Mesodermal cell (in vitro differentiated cells): ENCODE data around the gene MRPS18A.
A peak's percentile ranks its signal among the peaks of the same experiment; 100 is the strongest.

Experiments
- H3K27ac ChIP-seq: 2 replicates; pipeline ENCODE4 v1.7.0; 2013; ENCODE audit warnings: mild to moderate bottlenecking, low read depth, low read length, moderate library complexity; ENCODE audit not compliant: severe bottlenecking
- H3K36me3 ChIP-seq: 2 replicates; pipeline ENCODE4 v1.7.1; 2013; ENCODE audit warnings: mild to moderate bottlenecking, low read length, moderate library complexity; ENCODE audit not compliant: control insufficient read depth, insufficient read depth
- H3K4me1 ChIP-seq: one replicate; pipeline ENCODE4 v1.7.1; 2013; ENCODE audit warnings: mild to moderate bottlenecking, low read length; ENCODE audit not compliant: insufficient read depth, control insufficient read depth, poor library complexity, severe bottlenecking
- H3K4me3 ChIP-seq: 2 replicates; pipeline ENCODE4 v1.7.0; 2013; ENCODE audit warnings: low read length, control low read depth, mild to moderate bottlenecking; ENCODE audit not compliant: insufficient read depth, poor library complexity, severe bottlenecking; ENCODE audit errors: extremely low read depth
- H3K9me3 ChIP-seq: 2 replicates; pipeline ENCODE4 v1.7.1; 2013; ENCODE audit warnings: mild to moderate bottlenecking, low read length, moderate library complexity; ENCODE audit not compliant: control insufficient read depth
- WGBS, 2 experiments: methylation state at CpG; one replicate each; pipeline ENCODE4 v1.1.5; 2013; ENCODE audit warnings: missing lambda C conversion rate in 2 of 2; ENCODE audit not compliant: insufficient coverage in 2 of 2; 5-methylcytosine and 5-hydroxymethylcytosine counted together

The MRPS18A gene

DNA sequence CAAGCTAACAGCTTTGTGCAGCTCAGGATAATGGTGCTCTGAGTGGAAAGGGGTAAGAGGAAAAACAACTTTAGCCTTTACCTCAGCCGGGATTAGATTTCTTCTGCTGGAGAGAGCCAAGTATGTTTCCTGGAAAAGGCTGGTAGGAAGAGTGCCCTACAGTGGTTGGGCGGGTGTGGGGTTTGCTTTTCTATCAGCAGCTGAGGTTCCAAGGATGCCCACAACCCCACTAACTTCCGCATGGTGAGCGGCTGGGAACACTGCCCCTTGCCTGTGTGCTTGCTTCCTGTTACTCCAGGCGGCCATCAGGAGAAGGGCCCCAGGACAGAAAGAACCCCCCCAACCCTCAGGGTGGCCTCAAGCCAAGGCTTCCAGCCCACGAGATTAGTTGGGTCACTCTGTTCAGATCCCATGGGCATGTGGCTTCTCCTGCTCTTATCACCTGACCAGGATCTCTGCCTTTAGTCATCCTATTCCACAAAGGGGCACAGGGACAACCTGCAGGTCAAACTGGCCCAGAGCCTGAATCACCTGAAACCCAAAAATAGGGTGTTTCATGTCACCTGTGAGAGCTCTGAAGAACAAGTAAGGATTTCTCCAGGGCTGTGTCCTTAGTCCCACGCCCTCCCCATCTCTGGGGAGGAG, 10.5 kb downstream of the MRPS18A start:
- Histone ChIP-seq H3K9me3 (no peaks in the 10 kb centered on the region), H3K4me3 (no peak overlapping the region), H3K4me1 (no peaks in the 10 kb centered on the region), H3K27ac (no peak overlapping the region), H3K36me3 (peaks cover 97% of the 10 kb centered on the region)
- WGBS, 2 experiments, result 73 to 98% methylated on average over 2 to 5 of the region's 7 CpGs

DNA sequence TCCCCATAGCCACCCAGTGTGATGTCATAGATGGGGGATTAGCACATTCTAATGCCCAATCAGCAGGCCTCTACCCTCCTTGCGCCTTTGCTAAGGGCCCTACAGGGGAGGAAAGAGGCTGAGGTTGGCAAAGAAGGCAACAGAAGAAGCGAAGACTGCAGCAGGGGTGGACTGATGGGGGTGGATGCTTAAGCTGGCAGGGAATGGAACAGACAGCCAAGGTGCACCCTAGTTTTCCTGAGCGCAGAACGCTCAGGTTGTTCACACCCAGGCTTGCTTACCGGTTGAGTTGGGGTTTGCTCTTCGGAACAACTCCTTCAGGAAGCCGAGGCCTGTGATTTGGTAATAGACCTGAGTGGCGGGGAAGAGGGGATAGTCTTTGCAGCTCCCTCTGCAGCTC, 12.7 kb downstream of the MRPS18A start:
- Histone ChIP-seq H3K27ac (no peak overlapping the region), H3K9me3 (no peaks in the 10 kb centered on the region), H3K4me1 (no peaks in the 10 kb centered on the region), H3K36me3 (peaks cover 97% of the 10 kb centered on the region), H3K4me3 (no peak overlapping the region)
- 96 to 97% methylated on average over 6 to 7 of the region's 8 CpGs for WGBS, 2 experiments

DNA sequence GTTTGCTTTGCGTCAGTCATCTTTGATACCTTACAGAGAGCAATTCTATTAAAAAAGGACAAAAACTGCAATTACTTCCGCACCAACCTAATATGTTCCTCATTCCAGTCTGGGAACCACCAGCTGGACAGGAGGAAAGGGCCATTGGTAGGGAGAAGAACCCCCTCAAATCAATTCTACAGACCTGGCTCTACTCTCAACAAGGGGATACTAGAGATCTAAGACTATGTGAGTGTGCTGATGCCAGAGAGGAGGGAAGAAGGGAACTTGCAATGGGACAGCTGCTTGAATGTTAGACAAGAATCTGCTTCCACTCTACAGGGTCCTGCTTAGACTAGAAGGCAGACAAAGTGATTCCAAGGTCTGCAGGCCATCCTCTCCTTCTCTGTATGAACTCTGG, 13.3 kb downstream of the MRPS18A start:
- Histone ChIP-seq H3K27ac (no peak overlapping the region), H3K9me3 (no peaks in the 10 kb centered on the region), H3K36me3 (peaks cover 90% of the 10 kb centered on the region), H3K4me3 (no peak overlapping the region), H3K4me1 (no peaks in the 10 kb centered on the region)
- WGBS, 2 experiments, result 100% methylated on average over 1 of the region's 2 CpGs; no CpG with 5 or more reads in 1 of the 2 experiments

DNA sequence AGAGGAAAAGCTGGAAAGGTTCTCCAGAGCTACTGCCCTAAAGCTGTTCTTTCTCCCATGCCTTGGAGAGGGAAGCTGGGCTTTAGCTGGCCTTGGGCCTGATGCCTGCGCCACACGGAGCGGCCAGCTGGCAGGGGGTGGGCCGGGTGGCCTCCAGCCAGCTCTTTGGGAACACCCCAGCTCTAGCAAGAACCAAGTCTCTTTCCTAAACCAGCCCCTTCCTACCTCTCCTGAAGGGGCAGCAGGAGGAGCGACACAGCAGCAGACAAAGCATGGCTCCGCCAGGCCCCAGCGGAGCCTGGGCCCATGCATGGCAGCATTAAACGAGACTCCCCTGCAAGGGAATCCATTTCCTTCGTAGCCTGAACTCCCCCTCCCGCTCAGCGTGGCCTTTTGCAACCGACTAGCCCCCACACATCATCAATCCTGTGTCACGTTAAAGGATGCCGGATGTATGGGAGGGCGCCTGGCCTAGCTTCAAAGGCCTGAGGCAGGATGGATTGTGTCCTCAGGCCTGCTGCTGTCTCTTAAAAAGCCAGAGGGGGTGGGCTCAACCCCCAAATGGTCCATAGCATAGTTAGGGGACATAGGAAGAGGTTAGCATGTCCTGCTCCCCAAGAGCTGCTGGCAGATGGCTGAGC, 14.0 kb downstream of the MRPS18A start:
- H3K4me1 ChIP-seq, result peaks cover 2% of the 10 kb centered on the region
- WGBS, 2 experiments, result 95 to 100% methylated on average over 11 to 12 of the region's 15 CpGs
- H3K4me3 ChIP-seq, result no peak overlapping the region
- no peaks in the 10 kb centered on the region for H3K9me3 ChIP-seq
- H3K36me3 ChIP-seq, result peaks cover 83% of the 10 kb centered on the region
- H3K27ac ChIP-seq, result no peak overlapping the region

DNA sequence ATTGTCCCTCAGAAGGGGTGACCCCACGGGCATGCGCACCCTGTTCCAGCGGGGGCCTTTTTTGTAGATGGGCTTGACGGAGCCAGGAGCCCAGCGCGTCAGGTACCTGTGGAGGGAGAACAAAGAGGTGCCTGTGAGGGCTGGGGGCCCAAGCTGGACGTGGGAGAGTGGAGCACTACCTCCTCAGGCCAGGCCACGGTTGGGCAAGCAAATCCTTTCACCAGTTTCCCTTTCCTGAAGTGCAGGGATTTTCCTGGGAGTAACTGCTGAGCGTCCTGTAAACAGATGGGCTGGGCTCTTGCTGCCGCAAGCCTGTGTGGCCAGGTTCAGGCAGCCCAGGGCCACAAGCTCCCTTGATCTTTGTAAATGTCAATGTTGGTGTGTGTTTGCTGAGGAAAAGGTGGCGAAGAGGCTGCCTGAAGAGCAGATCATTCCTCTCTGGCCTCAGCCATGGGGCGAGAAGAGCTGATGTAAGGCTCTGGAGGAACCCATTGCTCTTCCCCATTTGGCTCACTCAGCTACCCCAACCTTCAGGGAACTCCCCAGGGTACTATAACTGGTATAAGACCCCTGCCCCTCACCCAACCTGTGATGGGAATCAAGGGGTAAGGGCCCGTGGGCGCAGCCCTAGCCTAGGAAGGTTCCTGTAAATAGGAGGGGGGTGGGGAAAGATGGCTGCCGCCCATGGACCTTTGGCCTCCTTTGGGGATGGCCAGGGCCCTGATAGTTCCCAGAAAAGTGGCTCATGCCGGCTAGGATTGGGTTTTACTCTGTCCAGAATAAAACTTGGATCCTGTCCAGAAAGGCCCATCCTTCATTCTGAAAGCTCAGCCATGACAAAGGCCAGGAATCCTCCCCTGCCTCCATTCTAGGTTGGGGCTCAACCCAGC, 15.5 kb downstream of the MRPS18A start:
- peaks cover 14% of the 10 kb centered on the region for H3K4me1 ChIP-seq
- no peak overlapping the region for H3K4me3 ChIP-seq
- H3K27ac ChIP-seq, result no peak overlapping the region
- peaks cover 68% of the 10 kb centered on the region for H3K36me3 ChIP-seq
- WGBS, 2 experiments, result 90 to 98% methylated on average over 10 to 11 of the region's 16 CpGs
- H3K9me3 ChIP-seq, result no peaks in the 10 kb centered on the region

DNA sequence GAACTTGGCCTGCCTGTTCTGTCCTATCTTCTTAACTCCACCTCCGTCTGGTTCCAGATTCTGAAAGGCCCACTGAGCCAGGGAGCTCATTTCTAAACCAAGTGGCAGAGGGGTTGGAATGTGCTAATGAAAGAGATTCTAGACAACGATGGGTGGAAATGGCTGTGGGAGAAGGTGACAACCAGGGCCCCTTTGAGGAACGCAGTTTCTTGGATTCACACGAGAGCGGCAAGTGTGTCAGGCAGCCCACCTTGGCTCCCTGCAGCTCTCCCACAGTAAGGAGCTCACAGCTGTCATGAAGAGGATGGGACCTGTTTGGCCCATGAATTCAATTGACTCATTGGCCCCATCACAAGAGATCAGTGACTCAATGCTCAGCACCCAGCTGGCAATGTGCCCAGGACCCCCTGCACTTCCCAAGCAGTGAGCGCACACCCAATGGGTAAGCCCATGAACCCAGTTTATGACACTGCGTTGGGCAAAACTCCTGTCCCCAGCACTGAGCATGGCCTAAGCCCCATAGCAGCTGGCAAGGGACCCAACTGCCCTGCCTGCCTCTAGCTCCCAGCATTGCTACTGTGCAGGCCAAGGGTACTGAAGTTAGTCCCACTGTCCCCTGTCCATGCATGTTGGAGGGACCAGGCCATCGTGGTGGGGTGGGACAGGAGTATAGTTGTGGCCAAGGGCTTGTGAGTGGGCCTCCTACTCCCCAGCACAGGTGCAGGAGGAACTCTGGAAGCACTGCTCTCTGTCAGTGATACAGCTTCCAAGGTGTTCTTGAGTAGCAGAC, 16.4 kb downstream of the MRPS18A start:
- H3K36me3 ChIP-seq, result peaks cover 60% of the 10 kb centered on the region
- H3K27ac ChIP-seq, result no peak overlapping the region
- H3K9me3 ChIP-seq, result no peaks in the 10 kb centered on the region
- no peak overlapping the region for H3K4me3 ChIP-seq
- H3K4me1 ChIP-seq, result peaks cover 14% of the 10 kb centered on the region
- 88 to 96% methylated on average over 7 of the region's 8 CpGs for WGBS, 2 experiments

DNA sequence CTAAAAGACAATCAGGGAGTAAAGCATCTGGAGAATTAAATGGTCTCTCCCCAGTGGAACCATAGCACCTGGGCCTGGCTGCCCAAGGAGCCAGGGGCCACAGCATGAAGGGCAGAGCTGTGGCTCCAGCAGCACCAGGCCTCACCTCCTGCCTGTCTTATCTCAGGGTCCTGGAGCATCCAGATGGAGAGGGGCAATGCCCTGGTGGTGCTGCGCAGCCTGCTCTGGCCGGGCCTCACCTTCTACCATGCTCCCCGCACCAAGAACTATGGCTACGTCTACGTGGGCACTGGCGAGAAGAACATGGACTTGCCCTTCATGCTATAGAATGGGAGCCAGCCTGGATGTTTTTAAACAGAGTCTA, 17.0 kb downstream of the MRPS18A start:
- Histone ChIP-seq H3K4me3 (no peak overlapping the region), H3K9me3 (no peaks in the 10 kb centered on the region), H3K27ac (no peak overlapping the region), H3K4me1 (peaks cover 14% of the 10 kb centered on the region), H3K36me3 (peaks cover 54% of the 10 kb centered on the region)
- WGBS, 2 experiments, result 97 to 98% methylated on average over 6 of the region's 6 CpGs

DNA sequence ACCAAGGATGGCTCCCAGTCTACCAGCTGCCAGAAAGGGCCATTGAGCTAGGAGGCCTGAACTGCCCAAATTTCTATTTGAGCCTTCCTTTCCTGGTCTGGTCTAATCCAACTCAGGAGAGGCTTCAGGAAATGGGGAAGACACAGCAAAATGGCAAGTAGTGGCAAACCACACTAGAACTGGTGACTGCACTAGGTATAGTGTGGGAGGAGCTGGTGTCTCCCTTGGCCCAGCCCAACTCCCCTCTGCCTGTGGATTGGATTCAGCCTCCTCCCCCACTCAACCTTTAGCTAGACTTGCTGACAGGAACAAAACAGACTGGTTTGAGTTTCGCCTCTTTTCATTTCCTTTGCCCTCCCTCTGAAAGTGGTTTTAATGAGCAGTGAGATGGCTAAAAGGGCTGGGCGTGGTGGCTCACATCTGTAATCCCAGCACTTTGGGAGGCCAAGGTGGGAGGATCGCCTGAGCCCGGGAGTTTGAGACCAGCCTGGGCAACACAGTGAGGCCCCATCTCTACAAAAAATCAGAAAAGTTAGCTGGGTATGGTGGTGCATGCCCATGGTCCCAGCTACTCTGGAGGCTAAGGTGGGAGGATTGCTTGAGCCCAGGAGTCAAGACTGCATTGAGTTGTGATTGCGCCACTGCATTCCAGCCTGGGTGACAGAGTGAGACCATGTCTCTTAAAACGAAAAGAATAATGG, 17.5 kb downstream of the MRPS18A start:
- H3K4me1 ChIP-seq, result peaks cover 14% of the 10 kb centered on the region
- H3K9me3 ChIP-seq, result no peaks in the 10 kb centered on the region
- peak overlapping the region; percentile 2 for H3K27ac ChIP-seq
- WGBS, 2 experiments, result 95 to 97% methylated on average over 5 to 6 of the region's 6 CpGs
- H3K36me3 ChIP-seq, result peaks cover 48% of the 10 kb centered on the region
- H3K4me3 ChIP-seq, result no peak overlapping the region

DNA sequence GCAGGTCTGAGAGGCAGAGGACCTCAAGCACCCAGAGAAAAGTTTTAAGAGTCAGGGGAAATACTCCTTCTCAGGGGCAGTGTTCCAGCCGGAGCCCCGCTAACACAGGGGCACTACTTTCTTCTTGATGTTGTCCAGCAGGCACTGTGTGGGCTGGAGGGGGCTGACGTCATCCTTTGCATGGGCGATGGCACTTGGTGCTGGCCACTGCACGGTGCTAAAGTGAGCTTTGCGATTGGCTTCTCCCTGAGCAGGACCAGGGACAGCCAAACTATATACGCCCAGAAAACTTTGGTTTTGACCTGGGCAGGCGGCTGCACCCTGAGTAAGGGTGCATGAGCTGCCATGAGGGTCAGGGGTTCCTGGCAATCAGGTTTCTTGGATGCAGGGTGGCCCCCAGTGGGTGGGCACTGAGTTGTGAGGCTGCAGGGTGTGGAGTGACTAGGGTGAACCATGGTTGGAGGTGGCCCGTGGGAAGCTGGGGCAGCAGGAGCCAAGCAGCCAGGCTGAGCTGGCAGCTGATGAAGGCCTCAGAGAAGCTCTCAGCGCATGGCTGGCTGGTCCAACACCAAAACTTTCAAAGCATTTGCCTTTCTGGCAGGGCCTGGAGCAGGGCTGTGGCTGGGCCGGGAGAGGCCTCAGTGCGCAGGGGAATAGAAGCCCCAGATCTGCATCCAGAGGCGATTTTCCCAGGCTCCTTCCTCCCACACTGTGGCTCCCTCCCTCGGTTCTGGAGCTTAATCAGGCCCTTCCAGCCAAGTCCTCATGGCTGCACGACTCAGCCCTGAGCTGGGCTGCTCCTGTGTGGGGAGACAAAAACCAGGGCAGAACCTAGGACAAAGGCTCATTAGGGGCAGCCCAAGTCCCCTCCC, 18.3 kb downstream of the MRPS18A start:
- Histone ChIP-seq H3K9me3 (no peaks in the 10 kb centered on the region), H3K36me3 (peaks cover 40% of the 10 kb centered on the region), H3K4me1 (peaks cover 14% of the 10 kb centered on the region), H3K4me3 (no peak overlapping the region), H3K27ac (peak overlapping the region; percentile 2)
- WGBS, 2 experiments, result 84 to 87% methylated on average over 14 of the region's 15 CpGs
